GM12892 (cell line): ENCODE results near the gene MYRFL.

Experiments
- POLR2A ChIP-seq: IDR thresholded peaks from 2 replicates; pipeline ENCODE4 v1.6.1; 2011; ENCODE audit warnings: low read depth, low read length, control low read depth
- POLR2AphosphoS5 ChIP-seq: IDR thresholded peaks from 2 replicates; pipeline ENCODE4 v1.6.1; 2011; ENCODE audit warnings: low read depth, low read length, control low read depth
- TAF1 ChIP-seq: IDR thresholded peaks from 2 replicates; pipeline ENCODE4 v1.6.1; 2011; ENCODE audit warnings: low read depth, mild to moderate bottlenecking, control low read depth, low read length, borderline replicate concordance

GRCh38 chr12:70005864-70006618, 181.0 kb downstream of the MYRFL start:
- TF ChIP-seq POLR2A (no peak), POLR2AphosphoS5 (no peak), TAF1 (no peak)
